ENCODE results near the gene MCM6.

DNA sequence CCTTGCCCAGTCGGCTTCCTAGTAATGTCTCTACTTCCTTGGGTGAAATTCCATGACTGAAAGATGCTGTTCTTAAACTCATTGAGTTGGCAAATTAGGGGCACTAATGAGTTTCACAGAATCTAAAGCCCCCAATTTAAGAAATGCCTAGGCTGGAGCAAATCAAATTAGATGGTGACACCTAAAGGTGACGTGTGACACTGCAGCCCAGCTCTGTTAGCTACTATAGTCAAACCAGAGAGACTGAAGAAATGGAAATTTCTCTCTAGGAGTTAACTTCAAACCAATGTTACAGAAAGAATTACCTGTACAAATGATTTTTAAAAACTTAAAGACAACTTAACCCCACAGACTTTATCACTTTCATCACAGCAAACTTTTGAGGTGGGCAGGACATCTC is 76.5 kb downstream of the MCM6 start:
- TF ChIP-seq EZH2 (IDR thresholded peaks at IDR 0.05; ENCODE audit: insufficient read depth, poor library complexity, severe bottlenecking) (no peak), EZH2phosphoT487 (IDR thresholded peaks at IDR 0.05; ENCODE audit: insufficient read depth, low read depth) (no peak)
